HG03432 (cell line): ENCODE results near the gene ARL17B.
"Not testable (repeated sequence)": the region's sequence is repeated elsewhere in the genome, so short reads cannot be mapped to it uniquely, and the experiment has no call there.

Experiments used
- ATAC-seq: cut with Tn5 transposase; IDR thresholded peaks from one replicate; pipeline ENCODE4 v1.9.1; 2021; ENCODE audit warnings: mild to moderate bottlenecking, moderate library complexity; ENCODE audit not compliant: unreplicated experiment

Gene ARL17B

DNA sequence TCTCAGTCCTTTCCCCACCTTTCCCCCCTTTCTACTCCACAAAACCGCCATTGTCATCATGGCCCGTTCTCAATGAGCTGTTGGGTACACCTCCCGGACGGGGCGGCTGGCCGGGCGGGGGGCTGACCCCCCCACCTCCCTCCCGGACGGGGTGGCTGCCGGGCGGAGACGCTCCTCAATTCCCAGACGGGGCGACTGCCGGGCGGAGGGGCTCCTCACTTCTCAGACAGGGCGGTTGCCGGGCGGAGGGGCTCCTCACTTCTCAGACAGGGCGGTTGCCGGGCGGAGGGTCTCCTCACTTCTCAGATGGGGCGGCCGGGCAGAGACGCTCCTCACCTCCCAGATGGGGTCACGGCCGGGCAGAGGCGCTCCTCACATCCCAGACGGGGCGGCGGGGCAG lies 108.8 kb downstream of the ARL17B start:
- ATAC-seq, result not testable (repeated sequence)

DNA sequence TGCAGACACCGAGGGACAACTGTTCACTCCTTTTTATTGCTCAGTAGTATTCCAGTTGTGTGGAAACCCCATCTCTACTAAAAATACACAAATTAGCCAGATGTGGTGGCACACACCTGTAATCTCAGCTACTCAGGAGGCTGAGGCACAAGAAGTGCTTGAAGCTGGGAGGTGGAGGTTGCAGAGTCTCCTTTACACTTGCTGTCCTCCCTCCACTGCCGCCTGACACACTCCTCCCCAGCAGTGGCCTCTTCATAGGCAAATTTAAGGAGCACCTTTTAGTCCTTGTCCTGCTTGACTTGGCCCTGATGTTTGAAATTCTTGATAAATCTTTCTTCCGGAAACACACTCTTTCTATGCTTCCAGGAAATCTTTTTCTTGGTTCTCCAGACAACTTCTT lies 112.4 kb downstream of the ARL17B start:
- not testable (repeated sequence) for ATAC-seq

DNA sequence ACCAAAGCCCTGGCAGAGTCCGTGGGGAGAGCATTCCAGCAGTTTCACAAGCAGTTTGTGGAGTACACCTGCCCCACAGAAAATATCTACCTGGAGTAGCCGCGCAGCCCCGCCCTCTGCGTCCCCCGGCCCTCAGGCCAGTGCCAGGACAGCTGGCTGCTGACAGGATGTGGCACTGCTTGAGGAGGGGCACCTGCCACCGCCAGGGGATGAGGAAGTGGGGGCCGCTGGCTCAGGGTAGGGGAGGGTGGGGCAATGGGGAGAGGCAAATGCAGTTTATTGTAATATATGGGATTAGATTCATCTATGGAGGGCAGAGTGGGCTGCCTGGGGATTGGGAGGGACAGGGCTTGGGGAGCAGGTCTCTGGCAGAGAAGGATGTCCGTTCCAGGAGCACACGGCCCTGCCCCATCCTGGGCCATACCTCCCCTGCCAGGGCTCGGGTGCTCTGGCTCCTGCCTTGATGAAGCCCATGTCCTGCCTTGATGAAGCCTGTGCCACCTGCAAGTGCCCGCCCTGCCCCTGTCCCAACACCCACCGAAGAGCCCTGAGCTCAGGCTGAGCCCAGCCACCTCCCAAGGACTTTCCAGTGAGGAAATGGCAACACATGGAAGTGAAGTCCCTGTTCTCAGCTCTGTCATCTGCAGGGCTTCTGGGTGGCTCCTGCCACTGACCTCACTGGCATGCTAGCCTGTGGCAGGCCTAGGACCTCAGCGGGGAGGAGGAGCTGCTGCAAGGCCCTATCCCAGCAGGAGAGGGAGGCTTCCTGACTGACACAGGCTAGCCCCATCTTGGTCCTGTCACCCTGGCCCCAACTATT lies 116.4 kb downstream of the ARL17B start:
- not testable (repeated sequence) for ATAC-seq

DNA sequence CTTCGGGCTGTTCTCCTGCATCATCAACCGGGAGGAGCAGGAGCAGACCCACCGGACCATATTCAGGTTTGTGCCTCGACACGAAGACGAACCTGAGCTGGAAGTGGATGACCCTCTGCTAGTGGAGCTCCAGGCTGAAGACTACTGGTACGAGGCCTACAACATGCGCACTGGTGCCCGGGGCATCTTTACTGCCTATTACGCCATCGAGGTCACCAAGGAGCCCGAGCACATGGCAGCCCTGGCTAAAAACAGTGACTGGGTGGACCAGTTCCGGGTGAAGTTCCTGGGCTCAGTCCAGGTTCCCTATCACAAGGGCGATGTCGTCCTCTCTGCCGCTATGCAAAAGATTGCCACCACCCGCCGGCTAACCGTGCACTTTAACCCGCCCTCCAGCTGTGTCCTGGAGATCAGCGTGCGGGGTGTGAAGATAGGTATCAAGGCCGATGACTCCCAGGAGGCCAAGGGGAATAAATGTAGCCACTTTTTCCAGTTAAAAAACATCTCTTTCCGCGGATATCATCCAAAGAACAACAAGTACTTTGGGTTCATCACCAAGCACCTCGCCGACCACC lies 117.1 kb downstream of the ARL17B start:
- ATAC-seq, result not testable (repeated sequence)

DNA sequence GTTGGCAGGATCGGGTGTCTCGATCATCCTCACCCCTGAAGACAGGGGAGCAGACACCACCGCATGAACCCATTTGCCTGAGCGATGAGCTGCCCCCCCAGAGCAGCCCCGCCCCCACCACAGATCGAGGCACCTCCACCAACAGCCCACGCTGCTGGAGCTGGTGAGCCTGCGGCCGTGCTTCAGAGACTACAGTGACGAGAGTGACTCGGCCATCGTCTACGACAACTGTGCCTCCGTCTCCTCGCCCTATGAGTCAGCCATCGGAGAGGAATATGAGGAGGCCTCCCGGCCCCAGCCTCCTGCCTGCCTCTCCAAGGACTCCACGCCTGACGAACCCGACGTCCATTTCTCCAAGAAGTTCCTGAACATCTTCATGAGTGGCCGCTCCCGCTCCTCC lies 117.6 kb downstream of the ARL17B start:
- ATAC-seq, result not testable (repeated sequence)

DNA sequence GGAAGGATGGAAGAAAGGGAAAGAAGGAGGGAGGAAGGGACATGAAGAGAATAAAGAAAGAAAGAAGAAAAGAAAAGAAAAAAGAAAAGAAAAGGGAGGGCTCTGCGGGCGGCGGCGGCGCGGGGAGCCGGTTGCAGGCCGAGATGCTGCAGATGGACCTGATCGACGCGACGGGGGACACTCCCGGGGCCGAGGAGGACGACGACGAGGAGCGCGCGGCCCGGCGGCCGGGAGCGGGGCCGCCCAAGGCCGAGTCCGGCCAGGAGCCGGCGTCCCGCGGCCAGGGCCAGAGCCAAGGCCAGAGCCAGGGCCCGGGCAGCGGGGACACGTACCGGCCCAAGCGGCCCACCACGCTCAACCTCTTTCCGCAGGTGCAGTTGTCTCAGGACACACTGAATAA lies 118.1 kb downstream of the ARL17B start:
- not testable (repeated sequence) for ATAC-seq

DNA sequence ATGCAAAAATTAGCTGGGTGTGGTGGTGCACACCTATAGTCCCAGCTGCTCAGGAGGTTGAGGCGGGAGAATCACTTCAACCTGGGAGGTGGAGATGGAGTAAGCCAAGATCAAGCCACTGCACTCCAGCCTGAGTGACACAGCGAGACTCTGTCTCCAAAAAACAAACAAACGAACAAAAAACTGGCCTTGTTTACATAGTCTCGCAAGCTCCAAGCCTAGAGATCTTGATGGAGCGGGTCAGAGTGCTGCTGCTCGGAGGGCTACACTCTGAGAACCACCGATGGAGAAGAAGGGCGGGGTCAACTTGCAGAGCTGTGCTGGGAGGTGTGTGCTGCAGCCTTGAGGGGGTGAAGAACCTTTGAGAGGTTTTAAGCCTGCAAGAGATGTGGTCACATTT lies 130.2 kb downstream of the ARL17B start:
- not testable (repeated sequence) for ATAC-seq

DNA sequence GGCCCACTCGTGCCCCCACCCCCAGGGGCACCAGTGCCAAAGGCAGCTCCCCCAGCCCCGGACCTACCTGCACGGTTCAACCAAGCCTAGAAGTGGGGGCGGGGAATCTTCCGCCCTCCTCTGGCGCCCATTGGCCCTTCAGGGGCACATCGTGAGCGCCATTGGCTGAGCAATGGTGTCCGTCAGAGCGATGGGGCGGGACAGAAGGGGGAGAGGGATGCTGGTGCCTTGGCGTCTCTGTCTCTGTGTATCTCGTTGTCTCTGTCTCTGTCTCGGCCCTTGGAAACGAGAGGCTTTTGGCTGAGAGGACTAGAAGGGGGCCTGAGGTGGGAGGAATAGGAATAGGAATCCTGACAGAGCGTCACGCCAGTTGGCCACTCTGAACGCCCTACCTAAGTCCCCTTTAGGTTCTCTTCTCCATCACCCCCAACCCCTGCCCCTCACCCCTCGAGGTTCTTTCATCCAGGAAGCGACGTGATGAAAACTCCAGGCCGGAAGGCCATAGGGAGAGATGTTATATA lies 136.2 kb downstream of the ARL17B start:
- peak; percentile 99 for ATAC-seq

DNA sequence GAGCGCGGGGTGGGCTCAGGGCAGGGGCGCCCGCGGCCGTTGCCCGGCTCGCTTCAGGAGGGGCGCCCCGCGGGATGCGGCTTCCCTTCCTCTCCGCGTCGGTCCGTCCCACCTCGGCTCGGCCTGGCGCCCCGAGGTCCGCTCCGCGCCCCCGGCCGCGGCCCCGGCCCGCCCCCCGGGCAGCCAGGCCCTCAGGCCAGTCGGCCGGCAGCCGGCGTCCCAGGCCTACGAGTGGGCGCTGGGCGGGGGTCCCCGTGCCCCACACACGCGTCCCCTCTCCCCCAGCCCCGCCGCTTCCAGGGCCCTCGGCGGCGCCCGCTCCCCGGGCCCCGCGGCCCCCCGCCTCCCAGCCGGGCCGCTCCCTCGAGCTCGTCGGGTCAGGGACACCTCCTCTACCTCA lies 136.7 kb downstream of the ARL17B start:
- ATAC-seq, result peak; percentile 54
